NCI-H524 (cell line): ENCODE data around the gene CACNA1D.

Experiments used
- DNase-seq, 2 experiments: peaks; one replicate each; lab custom pipeline; 2025; lab: John Stamatoyannopoulos, UW

CACNA1D gene

GRCh38 chr3:53715815-53716483 lies 221.5 kb downstream of the CACNA1D start:
- no peak for DNase-seq

- no peak for DNase-seq
These were observed 222.6 kb downstream of the CACNA1D start for GRCh38 chr3:53716998-53717397.

- no peak for DNase-seq
These were observed 224.1 kb downstream of the CACNA1D start for GRCh38 chr3:53718462-53718861.

- DNase-seq: peak in 1 of 2 experiments; percentile 33
These were observed 225.4 kb downstream of the CACNA1D start for GRCh38 chr3:53719796-53720195.

- no peak for DNase-seq
These were observed 227.0 kb downstream of the CACNA1D start for GRCh38 chr3:53721187-53722119.

GRCh38 chr3:53724566-53724965 lies 230.2 kb downstream of the CACNA1D start:
- no peak for DNase-seq

GRCh38 chr3:53725387-53725995 lies 231.1 kb downstream of the CACNA1D start:
- DNase-seq: no peak

GRCh38 chr3:53726643-53727042 lies 232.2 kb downstream of the CACNA1D start:
- peak in 1 of 2 experiments; percentile 25 for DNase-seq

GRCh38 chr3:53728606-53729005 lies 234.2 kb downstream of the CACNA1D start:
- DNase-seq: no peak

GRCh38 chr3:53729159-53729558 lies 234.7 kb downstream of the CACNA1D start:
- DNase-seq: no peak

GRCh38 chr3:53729618-53730017 lies 235.2 kb downstream of the CACNA1D start:
- no peak for DNase-seq

- no peak for DNase-seq
These were observed 236.2 kb downstream of the CACNA1D start for GRCh38 chr3:53730576-53730975.

GRCh38 chr3:53731934-53732624 lies 237.7 kb downstream of the CACNA1D start:
- DNase-seq: no peak

- DNase-seq: no peak
These were observed 239.0 kb downstream of the CACNA1D start for GRCh38 chr3:53733446-53733845.

- DNase-seq: no peak
These were observed 245.6 kb downstream of the CACNA1D start for GRCh38 chr3:53739966-53740365.

- no peak for DNase-seq
These were observed 246.5 kb downstream of the CACNA1D start for GRCh38 chr3:53740956-53741355.

GRCh38 chr3:53744351-53744750 lies 249.9 kb downstream of the CACNA1D start:
- DNase-seq: peak in 1 of 2 experiments; percentile 27

GRCh38 chr3:53747559-53747958 lies 253.1 kb downstream of the CACNA1D start:
- no peak for DNase-seq

- no peak for DNase-seq
These were observed 254.3 kb downstream of the CACNA1D start for GRCh38 chr3:53748512-53749271.

GRCh38 chr3:53749448-53749847 lies 255.0 kb downstream of the CACNA1D start:
- no peak for DNase-seq
